Measurements from ENCODE around the gene FRAS1. TPM values are rescaled to one million over a fixed set of nuclear protein-coding genes. Genes with fewer than 3 reads are reported as not detected.
"Not testable (repeated sequence)": the region's sequence is repeated elsewhere in the genome, so short reads cannot be mapped to it uniquely, and the experiment has no call there.

FRAS1 gene
- total RNA-seq, 1 experiment from 2014 or later = under 0.01 TPM

DNA sequence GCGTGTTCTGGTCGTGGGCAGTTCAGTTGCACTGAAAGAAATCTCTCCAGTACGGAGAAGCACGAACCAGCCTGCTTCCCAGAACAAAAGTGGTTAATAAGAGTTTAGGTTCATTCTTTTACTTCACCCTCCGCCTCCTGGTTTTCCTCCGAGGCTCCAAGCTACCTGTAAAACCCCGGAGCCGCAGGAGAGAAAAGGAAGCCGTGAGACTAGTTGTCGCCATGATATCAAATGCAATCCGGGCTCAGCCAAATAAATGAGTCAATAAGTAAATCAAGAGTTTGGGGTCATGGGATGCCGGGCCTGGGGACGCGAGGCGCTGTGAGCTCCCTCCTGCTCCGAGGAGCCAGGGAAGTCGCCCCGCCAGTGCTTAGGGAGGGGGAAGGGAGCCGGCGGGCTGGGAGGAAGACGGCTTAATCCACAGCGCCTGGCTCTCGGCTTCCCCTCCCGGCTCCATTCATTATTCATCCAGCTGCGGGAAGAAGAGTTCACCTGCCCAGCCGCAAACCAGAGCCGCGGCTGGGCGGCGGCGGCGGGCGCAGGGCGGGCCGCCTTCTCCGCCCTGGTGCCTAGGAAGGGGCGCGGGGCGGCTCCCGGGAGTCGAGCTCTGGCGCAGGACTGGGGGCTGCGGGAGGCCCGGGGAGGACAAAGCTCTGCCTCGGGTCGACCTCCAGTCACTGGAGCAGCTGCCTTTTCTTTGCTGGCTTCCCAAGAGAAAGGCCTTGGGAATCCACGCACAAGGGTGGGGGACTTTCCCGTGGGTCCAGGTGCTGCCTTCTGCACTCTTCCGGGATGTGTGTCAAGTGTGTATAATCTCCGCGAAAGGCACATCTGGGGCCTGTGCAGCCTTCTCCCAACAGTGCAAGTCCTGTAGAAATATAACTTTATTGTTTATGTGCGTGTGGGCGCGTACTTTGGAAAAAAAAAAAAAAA, 1.7 kb downstream of the FRAS1 start:
- DNase-seq (ENCODE audit: low read depth) = peak; percentile 12

DNA sequence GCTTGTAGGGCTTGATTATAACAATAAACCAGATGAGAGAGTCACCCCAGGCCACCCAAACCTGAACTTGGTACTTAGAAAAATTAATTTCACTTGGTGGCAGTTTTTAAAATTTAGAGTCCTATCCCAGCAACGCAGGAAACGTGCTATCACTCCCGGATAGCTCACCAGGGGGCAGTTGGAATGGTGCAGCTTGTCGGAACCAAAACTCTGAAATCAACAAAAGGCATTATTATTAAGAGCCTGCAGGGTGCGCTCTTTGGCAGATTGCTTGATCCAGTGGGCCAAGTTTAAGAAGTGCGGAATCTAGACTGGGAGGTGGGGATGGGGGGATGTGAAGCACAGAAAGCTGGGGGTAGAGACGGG, 2.4 kb downstream of the FRAS1 start:
- peak; percentile 65 for DNase-seq (ENCODE audit: low read depth)

DNA sequence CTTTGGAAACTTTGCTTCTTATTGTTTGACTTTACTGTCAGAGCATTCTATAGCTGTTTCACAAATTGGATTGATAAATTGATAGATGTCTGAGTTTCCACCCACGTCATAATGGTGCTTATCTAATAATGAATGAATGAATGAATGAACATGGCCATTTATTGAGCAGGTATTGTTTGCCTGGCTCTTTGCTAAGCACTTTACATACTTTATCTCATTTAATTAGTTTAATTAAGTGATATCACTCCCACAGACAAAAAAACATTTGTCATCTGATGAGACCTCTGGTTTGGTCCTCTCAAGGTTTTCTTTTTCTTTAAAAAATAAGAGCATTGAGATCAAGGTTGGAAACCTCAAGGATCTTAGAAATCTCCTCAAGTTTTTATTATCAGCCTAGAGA, 2.8 kb downstream of the FRAS1 start:
- DNase-seq (ENCODE audit: low read depth) = no peak

DNA sequence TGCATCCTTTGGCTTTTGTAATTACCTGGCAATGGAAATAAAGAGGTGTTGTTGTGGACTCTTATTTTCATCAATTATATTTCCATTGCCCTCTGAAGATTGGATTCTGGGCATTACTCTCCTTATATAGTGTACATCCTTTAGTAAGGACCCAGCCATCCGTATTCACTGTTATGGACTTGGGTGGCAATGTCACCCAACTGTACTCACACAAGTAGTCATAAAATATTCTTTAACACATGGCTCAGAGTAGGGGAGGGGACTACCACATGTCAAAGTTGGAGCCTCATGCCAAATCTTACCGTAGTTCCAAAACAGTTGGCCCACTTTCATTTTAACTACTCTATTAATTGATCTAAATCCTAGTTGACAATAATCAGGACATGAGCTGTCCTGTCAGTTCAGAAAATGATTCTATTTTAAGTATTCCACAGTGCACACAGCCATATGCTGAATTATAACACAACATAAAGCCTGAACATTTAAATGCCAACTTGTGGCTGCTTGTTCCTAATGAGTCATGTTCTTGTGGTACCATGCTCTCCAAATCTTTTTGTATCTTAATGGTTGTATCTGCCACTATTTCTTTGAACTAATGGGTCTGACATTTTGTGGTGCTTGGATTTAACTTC, 4.9 kb downstream of the FRAS1 start:
- DNase-seq (ENCODE audit: low read depth) = no peak

DNA sequence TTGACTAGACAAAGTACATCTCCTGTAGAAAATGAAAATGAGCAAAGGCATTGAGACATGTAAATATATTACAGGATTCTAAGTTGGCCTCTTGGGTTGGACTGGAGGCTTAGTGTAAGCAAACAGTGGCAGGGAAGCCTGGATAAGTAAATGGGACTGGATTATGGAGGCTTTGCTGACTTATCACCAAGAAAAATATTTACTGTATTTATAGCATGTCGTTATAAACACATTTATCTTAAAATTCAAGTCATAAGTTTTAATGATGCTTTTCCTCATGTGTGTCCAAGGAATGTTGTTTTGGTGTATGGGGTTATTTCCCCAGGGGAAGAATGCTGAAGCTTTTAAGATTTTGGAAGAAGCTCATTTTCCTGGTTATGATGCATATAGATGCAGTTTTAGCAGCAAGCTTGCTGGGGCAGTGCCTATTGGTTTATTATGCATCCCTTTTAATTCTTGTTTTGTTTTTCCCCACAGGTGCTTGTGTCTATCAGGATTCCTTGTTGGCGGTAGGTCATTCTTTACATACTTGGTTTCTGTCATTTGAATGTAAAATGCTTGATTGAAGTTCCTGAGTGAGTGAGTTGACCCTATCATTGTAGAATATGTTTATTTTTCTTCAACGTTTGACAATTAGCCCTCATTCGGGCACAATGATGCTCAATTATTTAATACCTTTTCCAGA, 8.5 kb downstream of the FRAS1 start:
- DNase-seq (ENCODE audit: low read depth) = no peak

DNA sequence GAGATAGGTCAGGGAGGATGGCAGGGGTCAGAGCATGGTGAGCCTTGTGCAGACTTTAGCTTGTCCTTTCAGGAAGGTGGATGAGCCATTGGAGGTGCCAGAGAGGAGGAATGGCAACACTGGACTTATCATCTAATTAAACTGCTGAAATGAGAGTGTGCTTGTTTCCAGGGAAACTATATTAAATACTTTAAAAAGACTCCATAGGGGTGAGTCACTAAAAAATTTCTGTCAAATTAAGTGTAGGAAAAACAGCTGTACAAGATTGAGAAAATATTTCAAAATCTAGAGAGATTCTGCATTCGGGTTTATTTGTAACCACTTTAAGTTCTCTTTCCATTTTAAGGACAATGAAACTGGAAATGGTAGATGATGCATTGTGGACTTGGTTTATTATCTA, 11.4 kb downstream of the FRAS1 start:
- DNase-seq (ENCODE audit: low read depth) = no peak

DNA sequence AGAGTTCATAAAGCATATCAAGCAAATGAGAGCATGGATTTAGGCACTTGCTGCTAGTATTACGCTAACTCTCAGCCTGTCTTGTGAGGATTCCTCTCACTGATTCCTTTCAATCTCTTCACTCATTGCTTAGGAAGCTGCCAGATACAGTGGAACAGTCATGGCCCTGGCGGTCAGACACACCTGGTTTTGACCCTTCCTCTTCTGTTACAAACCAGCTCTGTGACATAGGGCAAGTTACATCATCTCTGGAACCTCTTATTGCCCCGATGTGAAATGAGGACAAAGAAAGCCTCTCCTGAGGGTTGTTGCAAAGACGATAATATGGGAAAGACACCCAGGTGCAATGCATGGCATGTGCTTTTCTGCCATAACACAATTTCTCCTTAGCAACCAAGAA, 12.2 kb downstream of the FRAS1 start:
- DNase-seq (ENCODE audit: low read depth) = no peak

DNA sequence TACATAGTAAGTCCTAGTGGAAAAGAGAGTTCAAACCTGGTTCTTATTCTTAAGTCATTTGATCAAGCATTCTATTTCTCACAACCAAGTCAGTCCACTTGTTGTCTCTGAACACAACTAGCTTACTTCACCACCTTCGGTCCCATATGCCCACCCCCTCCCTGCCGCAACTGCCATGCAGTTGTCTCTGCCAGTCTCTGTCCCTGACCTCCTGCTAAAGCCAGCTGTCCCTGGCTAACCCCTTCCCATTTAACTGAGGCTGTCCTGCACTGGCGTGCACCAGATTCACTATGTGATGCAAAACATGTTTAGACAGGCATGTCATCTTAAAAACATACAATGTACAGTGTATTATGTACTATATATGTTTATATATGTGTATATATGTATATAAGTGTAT, 12.7 kb downstream of the FRAS1 start:
- no peak for DNase-seq (ENCODE audit: low read depth)

DNA sequence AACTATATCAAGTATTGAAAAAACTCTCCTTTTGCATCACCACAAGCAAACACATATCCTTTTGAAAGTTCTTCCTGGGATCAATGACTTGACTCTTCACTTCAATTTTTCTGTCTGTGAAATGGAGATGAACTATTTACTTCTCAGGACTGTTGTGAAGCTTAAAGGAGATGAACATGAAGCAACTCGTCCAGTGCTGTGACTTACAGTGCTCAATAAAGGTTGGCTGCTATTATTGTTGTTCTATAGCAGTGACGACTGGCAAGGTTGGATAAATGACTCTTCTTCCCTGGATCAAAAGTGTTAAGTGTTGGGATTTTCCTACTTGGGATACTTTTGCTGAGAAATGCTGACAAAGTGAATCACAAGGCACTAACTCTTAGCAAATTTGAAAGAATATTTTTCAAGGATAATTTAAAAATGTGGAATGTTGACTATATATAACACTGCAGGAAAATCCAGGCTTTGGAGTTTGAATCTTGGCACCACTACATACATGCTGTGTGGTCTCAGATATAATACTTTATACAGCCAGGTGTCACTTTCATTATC, 13.7 kb downstream of the FRAS1 start:
- DNase-seq (ENCODE audit: low read depth) = no peak

DNA sequence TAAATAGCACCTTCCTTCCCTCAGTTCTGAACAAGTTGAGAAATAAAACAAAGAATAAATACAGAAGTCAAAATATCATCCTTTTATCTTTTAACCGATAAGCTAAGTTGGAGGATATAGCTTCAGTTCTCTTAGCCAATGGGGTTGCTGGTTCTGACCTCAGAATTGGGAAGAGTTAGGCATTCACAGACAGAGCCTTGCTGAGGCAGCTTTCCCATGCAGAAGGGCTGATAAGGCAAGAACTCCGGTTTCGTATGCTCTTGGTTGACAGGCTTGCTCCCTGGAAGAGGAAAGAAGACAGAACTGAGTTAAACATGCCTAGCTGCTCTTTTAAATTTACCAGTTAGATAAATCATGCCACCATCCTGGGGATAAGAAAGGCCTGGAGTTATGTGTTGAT, 17.6 kb downstream of the FRAS1 start:
- DNase-seq (ENCODE audit: low read depth) = no peak

DNA sequence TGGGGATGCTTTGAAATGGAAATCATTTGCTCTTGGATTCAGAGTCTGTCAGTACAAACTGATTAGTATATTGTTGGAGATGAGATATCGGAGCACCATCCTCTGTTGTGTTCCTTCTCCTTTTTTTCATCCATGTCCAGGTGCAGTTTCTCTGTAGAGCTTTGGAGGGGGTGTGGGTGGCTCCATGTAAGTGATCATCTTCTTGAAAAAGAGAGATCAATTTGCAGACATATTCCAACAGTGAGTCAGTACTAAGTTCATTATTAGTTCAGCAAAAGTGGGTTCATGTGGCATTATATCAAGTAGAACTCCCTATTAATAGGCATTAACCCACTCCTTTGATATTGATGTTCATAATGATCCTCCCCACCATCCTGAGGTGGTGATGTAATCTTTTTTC, 18.9 kb downstream of the FRAS1 start:
- no peak for DNase-seq (ENCODE audit: low read depth)

DNA sequence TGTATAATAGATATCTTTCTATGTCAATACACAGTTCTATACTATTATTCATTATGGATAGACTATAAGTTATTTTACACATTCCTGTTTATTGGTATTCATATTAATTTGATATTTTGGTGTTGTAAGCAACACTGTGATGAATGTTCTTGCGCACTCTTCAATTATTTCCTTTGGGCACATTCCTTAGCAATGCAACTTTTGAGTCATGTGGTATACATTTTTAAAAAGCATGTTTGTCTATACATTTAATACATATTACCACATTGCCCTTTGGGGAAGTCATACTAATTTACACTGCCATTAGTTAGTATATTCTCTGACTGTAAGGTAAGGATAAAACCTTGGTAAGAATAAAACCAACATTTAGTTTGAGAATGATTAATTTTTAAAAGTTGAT, 21.0 kb downstream of the FRAS1 start:
- no peak for DNase-seq (ENCODE audit: low read depth)

DNA sequence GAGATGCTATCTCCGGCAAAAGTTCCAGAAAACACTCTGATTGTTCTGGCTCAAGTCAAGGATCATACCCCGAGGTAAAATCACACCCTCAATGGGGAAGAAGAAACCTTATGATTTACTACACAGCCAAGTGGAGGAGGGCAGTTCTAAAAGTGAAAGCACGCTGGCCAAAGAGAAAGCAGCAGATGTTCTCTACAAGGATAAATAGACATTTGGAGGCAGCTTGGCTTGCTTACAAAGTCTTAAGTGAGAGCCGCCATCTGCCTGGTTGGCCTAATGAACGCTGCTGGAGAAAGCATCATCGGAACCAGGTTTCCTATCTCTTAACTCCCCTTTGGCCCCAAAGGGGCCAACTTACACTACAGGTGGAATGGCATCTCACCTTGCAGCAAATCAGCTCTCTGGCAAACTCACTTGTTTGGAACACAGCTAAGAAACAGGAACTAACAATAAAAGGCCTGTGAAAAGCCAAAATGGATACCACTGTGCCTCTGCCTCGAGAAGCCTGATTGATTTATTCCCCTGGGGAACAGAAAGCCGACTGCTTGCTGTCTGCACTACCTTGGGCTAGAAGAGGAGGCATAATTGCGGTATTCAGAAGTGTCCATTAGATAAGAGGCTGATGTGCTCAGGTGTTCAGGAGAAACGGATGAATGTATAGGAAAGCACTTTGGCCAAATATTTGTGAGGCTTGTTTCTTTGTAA, 22.8 kb downstream of the FRAS1 start:
- no peak for DNase-seq (ENCODE audit: low read depth)

DNA sequence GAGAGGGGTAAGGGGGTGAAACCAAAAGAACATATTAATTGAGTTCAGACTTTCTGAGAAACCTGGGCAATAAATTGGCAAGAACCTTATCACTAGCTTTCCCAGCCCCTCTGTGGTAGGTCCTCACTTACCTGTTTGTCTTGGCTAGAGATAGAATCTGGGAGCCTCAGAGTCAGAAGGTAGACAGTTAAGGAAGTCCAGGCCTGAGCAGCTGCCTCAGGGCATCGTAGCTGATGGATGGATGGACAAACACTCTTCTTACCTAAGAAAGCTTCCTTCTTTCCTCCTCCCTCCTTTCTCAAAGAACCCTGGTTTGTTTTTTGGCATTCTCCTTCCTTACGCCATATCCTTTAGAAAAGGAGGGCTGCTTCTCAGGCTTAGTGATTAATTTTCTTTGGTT, 24.4 kb downstream of the FRAS1 start:
- no peak for DNase-seq (ENCODE audit: low read depth)

DNA sequence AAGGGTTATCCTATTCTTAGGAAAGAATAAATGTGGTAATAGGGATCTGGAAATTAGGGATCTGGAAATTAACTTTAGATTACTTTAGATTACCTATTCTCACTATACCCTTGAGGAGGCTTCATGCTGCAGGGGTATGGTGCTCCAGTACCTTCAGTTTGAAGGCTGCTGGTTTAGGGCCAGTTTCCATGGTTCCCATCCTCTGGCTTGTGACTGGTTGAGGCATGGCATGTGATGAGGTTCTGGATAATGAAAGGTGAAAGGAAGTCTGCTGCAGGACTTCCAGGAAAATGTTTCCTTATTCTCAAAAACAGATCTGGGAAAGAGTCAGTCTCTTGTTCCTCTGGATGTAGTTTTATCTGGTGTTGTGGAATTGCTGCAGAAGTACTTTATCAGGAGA, 25.9 kb downstream of the FRAS1 start:
- no peak for DNase-seq (ENCODE audit: low read depth)

DNA sequence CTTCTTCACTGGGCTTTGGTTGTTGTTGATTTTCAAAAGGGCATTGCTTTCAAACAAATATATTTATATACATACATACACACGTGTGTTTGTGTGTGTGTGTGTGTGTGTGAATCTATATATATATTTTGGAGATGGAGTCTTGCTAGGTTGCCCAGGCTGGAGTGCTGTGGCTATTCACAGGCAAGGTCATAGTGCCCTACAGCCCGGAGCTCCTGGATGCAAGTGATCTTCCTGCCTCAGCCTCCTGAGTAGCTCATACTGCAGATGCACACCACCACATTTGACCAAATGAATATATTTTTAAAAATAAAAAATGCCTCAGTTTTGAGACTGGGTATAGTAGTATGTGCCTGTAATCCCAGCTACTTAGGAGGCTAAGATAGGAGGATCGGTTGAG, 34.4 kb downstream of the FRAS1 start:
- DNase-seq (ENCODE audit: low read depth) = no peak

DNA sequence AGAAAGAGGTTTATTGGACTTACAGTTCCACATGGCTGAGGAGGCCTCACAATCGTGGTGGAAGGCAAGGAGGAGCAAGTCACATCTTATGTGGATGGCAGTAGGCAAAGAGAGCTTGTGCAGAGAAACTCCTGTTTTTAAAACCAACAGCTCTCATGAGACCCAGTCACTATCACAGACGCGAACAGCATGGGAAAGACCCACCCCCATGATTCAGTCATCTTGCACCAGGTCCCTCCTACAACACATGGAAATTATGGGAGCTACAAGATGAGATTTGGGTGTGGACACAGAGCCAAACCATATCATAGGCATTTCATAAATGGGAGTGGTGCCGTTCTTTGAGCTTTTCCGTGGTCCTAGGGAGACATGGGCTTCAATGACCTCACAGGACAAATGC, 35.2 kb downstream of the FRAS1 start:
- DNase-seq (ENCODE audit: low read depth) = not testable (repeated sequence)

DNA sequence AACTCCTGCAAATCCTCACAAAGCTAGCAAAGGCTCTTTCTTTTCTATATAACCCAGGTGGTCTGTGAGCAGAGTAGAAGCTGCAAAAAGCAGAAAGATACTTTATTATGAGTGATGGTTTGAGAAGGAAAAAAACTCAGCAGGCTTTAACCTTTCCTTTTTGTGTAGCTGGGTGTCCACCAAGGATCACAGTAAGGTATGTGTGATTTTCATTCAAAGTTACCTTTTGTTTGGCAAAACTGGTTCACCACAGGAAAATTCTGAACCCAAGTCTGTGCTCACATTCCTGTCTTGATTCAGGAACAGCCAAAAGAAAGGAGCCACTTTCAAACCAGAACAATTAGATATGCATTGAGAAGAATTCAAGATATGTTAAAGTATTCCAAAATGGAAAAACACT, 35.7 kb downstream of the FRAS1 start:
- DNase-seq (ENCODE audit: low read depth) = no peak

DNA sequence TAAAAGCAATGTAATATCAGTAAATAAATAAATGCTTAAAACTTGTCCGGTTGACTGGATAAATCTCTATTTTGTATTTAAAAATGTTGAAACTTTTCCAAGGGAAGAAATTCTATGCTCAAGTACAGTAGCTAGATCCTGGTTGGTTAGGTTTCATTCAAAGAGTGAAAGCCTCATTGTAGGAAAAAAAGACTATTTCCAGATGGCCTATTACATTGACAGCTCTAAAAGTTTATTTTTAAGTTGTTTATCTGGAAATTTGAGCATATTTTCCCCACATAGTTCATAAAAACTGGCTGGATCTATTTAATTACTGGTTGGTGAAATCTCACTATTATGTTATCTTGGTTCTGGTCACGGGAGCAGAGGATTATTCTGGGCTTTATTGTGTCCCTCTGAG, 38.0 kb downstream of the FRAS1 start:
- DNase-seq (ENCODE audit: low read depth) = no peak

DNA sequence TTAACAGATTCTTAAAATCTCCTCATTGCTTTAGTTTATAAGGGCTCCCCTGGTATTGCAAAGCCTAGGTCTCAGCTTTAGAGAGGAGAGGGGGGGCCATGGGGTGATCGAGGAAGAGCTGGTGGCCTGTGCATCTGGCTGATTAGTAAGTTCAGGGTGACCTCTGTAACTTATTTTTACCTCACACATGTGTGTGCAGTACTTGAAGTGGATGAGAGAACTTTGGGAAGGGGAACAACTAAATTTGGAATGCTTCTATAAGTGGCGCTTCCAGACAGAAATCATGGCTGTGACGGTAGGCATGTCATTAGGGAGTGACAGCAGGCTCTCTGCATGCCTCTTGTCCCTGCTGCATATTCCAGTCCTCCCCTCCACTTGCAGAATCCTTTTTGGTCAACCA, 41.9 kb downstream of the FRAS1 start:
- no peak for DNase-seq (ENCODE audit: low read depth)

DNA sequence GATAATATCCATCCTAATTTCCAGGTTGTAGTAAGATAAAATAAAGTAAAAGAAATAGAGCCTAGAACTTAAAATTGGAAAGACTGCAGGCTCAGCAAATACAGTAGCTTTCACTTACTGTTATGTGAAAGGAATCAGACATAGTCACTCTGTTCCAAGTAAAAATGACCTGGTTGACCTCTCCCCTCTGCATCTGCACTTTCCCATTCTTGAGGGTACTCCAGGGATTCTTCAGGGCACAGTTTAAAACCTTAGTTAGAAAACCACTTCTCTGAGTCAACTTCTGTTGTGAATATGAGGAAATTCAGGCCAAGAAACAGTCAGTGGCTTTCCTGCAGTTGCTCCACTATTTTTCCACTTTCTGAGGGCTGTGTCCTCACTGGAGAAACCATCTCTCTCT, 42.9 kb downstream of the FRAS1 start:
- no peak for DNase-seq (ENCODE audit: low read depth)

DNA sequence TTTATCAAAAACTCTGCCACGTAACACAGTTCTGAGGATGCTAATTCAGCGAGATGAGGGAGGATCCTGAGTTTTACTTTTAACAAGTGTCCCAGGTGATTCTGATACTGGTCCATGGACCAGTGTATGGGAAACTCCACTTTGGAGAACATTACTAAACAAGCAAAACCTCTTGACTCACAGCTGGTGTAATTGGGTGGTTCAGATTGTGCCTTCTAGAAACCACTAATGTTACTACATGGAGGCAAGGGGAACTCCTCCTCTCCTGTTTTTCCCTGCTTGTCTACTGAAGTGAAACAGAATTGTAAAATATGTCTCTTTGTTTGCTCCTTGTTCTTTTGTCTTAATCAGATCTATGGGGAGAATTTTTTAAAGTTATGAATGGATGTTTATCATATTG, 62.6 kb downstream of the FRAS1 start:
- no peak for DNase-seq (ENCODE audit: low read depth)

Measured in RPMI7951 (cell line).